HG03520 (cell line): Measurements from ENCODE around the gene CT45A5.
A peak's percentile ranks its signal among the peaks of the same experiment; 100 is the strongest.
"Not testable (repeated sequence)": the region's sequence is repeated elsewhere in the genome, so short reads cannot be mapped to it uniquely, and the experiment has no call there.

Experiments used
- ATAC-seq: cut with Tn5 transposase; IDR thresholded peaks from one replicate; pipeline ENCODE4 v1.9.1; 2021; ENCODE audit warnings: mild to moderate bottlenecking, moderate library complexity; ENCODE audit not compliant: unreplicated experiment

CT45A5 gene, protein sequence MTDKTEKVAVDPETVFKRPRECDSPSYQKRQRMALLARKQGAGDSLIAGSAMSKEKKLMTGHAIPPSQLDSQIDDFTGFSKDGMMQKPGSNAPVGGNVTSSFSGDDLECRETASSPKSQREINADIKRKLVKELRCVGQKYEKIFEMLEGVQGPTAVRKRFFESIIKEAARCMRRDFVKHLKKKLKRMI

DNA sequence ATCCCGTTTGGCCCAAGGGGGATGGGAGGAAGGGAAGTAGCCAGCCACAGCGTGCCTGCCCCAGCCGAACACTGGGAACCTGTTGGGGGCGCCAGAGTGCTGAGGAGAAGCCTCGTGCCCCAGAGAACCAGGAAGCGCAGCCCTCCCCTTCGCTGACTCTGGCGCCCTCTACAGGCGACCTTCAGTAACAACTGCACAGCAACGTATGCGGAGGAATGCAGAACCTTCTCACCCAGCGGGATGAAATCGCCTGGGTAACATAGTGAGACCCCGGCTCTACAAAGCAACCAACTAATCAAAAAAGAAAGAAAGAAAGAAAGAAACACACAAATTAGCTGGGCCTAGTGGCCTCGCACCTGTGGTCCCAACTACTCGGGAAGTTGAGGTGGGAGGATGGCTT, at the start of gene CT45A5:
Gene CT45A5, minus strand, starts transcription at position 101 of the 400 bp plus-strand sequence. CDS start 3,774 bp downstream, outside the sequence.
- not testable (repeated sequence) for ATAC-seq

DNA sequence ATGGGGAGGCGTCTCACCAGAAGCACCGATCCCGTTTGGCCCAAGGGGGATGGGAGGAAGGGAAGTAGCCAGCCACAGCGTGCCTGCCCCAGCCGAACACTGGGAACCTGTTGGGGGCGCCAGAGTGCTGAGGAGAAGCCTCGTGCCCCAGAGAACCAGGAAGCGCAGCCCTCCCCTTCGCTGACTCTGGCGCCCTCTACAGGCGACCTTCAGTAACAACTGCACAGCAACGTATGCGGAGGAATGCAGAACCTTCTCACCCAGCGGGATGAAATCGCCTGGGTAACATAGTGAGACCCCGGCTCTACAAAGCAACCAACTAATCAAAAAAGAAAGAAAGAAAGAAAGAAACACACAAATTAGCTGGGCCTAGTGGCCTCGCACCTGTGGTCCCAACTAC, 34.6 kb upstream of the CT45A5 start, which contains the start of gene CT45A2:
Gene CT45A2, minus strand, starts transcription at position 101 of the 400 bp plus-strand sequence. CDS start 3,747 bp downstream, outside the sequence.
- ATAC-seq = not testable (repeated sequence)

DNA sequence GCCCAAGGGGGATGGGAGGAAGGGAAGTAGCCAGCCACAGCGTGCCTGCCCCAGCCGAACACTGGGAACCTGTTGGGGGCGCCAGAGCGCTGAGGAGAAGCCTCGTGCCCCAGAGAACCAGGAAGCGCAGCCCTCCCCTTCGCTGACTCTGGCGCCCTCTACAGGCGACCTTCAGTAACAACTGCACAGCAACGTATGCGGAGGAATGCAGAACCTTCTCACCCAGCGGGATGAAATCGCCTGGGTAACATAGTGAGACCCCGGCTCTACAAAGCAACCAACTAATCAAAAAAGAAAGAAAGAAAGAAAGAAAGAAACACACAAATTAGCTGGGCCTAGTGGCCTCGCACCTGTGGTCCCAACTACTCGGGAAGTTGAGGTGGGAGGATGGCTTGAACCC, 17.4 kb upstream of the CT45A5 start, which contains the start of gene CT45A6:
Gene CT45A6, minus strand, starts transcription at position 101 of the 400 bp plus-strand sequence. CDS start 3,794 bp downstream, outside the sequence.
- not testable (repeated sequence) for ATAC-seq

DNA sequence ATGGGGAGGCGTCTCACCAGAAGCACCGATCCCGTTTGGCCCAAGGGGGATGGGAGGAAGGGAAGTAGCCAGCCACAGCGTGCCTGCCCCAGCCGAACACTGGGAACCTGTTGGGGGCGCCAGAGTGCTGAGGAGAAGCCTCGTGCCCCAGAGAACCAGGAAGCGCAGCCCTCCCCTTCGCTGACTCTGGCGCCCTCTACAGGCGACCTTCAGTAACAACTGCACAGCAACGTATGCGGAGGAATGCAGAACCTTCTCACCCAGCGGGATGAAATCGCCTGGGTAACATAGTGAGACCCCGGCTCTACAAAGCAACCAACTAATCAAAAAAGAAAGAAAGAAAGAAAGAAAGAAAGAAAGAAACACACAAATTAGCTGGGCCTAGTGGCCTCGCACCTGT, 17.2 kb downstream of the CT45A5 start, which contains the start of gene CT45A3:
Gene CT45A3, minus strand, starts transcription at position 101 of the 400 bp plus-strand sequence. CDS start 3,747 bp downstream, outside the sequence.
- not testable (repeated sequence) for ATAC-seq

DNA sequence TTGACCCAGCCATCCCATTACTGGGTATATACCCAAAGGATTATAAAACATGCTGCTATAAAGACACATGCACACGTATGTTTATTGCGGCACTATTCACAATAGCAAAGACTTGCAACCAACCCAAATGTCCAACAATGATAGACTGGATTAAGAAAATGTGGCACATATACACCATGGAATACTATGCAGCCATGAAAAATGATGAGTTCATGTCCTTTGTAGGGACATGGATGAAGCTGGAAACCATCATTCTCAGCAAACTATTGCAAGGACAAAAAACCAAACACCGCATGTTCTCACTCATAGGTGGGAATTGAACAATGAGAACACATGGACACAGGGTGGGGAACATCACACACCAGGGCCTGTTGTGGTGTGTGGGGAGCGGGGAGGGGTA, 40.6 kb downstream of the CT45A5 start:
- ATAC-seq = not testable (repeated sequence)

DNA sequence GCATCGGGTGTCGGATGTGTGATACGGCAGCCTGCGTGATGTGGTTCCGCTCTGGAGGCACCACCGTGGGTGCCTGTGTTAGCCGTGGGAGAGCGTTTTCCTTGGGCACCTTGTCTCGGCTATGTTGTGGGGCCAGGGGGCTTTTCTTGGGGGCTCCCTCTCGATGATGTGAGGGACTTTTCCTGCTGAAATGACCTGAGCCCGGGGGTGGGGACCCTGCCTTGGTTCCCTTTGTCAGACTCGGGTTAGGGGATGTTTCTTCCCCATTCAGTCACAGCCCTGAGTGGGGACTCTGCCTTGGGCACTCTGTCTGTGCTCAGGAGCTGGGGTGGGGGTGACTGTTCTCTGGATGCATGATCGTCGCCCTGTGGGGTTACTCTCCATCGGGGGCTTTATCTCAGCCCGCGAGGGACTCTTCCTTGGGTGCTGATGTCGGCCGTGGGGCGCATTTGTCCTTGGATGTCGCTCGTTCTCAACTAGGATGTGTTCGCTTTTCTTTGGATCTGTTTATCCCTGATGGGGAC, 44.0 kb downstream of the CT45A5 start:
- ATAC-seq = no peak

DNA sequence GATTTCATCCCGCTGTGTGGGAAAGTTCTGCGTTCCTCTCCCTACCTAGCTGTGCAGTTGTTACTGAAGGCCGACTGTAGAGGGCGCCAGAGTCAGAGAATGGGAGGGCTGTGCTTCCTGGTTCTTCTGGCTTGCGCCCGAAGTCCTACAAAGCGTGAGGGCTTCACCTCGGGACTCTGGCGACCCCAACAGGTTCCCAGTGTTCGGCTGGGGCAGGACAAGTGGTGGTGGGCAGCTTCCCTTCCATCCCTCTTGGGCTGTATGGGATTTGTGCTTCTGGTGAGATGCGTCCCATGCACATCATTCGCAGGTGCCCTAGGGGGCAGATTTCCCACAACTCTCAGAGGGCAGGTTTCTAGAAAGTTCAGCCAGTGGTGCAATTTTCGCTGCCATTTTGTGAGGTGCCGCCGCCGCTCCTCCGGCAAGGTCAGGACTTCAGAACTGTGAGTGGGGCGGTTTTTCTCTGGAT, 44.6 kb downstream of the CT45A5 start:
- ATAC-seq = peak; percentile 60

DNA sequence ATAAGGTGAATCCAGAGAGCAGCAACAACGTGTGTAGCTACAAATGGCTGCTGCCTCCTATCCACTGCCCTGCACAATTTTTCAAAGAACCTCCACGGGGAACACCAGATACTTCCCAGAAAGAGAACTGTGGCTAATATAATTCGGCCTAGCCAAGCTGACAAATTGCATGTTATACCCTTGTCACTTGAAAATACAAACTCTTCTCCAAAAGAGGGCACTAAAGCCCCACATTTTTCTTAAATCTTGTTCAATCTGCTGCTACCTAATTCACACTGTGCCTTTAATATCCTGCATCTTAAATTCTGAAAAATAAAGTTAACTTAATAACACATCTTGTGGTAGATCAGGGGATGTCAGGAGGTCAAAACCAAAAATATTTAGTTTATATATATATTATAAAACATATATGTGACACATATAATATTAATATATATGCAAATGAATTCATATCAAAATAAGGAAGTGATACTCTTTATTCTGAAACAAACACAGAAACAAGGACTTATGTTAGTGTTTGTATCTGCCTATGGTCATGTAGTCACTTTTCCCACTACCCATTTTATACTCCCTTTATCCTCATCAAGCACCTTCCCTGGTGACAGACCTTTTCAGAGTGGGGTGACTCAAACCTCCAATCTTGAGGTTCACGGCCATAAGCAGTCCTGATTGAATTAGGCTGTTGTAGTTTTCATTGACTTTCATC, 47.8 kb downstream of the CT45A5 start:
- peak; percentile 46 for ATAC-seq

DNA sequence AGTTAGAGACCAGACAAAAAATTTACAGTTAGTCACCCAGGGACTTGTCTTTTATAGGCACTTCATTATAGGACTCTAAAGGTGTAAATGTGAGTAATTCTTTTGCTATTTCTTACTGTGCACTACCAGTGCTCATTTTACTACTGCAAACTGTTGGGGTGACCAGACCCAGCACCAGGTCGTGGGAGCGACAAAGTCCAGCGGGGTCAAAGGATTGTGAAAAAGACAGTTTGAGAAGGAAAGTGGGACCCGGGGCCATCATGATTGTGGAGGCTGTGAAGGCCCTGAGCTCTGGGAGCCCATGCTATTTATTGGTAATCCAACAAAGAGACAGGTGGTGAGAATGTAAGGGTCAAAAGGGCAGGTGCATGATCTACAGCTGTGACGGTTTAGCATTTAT, 50.6 kb downstream of the CT45A5 start:
- ATAC-seq = not testable (repeated sequence)
